Gastroesophageal sphincter (tissue), 3 donors: ENCODE results near the gene CDYL2.

Experiments used
- POLR2A ChIP-seq, 2 donors: fragments of 450-650 bp; IDR thresholded peaks; one replicate each; pipeline ENCODE4 v1.6.1; 2017; ENCODE audit warnings: antibody characterized with exemption in 2 of 2, mild to moderate bottlenecking in 2 of 2, moderate library complexity in 1 of 2
- TF ChIP-seq, protein P1 (sequence below), 4 experiments: fragments of 200-600 bp in 2 of 4; fragments of 450-650 bp in 2 of 4; sonication (generic) in 1 of 4; IDR thresholded peaks; one replicate each; pipeline ENCODE4 v1.5.1; 2017 to 2019; ENCODE audit warnings: antibody characterized with exemption in 4 of 4, mild to moderate bottlenecking in 2 of 4, moderate library complexity in 2 of 4

DNA sequence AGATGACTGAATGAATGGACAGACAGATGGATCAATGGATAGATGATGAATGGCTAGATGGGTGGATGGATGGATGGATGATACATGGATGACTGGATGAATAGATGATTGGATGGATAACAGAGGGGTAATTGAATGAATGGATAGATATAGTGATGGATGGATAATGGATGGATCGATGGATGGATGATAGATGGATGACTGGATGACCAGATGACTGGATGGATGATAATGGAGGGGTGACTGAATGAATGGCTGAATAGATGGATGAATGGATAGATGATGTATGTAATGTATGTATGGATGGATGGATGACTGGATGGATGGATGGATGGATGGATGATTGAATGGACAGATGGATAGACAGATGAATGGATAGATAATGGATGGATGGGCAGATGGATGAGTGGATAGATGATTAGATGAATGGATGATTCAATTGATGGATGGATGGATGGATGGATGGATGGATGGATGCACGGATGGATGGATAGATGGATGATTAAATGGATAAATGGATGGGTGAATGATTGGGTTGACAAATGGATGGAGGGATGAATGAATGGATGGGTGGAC lies 87.7 kb downstream of the CDYL2 start:
- TF ChIP-seq, protein P1, sequence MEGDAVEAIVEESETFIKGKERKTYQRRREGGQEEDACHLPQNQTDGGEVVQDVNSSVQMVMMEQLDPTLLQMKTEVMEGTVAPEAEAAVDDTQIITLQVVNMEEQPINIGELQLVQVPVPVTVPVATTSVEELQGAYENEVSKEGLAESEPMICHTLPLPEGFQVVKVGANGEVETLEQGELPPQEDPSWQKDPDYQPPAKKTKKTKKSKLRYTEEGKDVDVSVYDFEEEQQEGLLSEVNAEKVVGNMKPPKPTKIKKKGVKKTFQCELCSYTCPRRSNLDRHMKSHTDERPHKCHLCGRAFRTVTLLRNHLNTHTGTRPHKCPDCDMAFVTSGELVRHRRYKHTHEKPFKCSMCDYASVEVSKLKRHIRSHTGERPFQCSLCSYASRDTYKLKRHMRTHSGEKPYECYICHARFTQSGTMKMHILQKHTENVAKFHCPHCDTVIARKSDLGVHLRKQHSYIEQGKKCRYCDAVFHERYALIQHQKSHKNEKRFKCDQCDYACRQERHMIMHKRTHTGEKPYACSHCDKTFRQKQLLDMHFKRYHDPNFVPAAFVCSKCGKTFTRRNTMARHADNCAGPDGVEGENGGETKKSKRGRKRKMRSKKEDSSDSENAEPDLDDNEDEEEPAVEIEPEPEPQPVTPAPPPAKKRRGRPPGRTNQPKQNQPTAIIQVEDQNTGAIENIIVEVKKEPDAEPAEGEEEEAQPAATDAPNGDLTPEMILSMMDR (IDR thresholded peaks at IDR 0.05) = no peak
- no peak for TF ChIP-seq POLR2A (IDR thresholded peaks at IDR 0.05)
